OCI-LY1 (cell line): Measurements from ENCODE around the gene ATP4A.

Experiments
- H2AFZ ChIP-seq: fragments of 200-600 bp; sonication (generic), shearing (Covaris generic); 2 replicates; pipeline ENCODE4 v1.6.0; 2014; ENCODE audit warnings: antibody characterized with exemption, mild to moderate bottlenecking, low read length
- H3F3A ChIP-seq: fragments of 200-600 bp; sonication (generic), shearing (Covaris generic); 2 replicates; pipeline ENCODE4 v1.6.0; 2014; ENCODE audit warnings: mild to moderate bottlenecking, antibody characterized with exemption, low read length, moderate library complexity; ENCODE audit not compliant: insufficient read depth
- H3K27ac ChIP-seq: fragments of 200-600 bp; sonication (generic); 2 replicates; pipeline ENCODE4 v1.5.1; 2014; ENCODE audit warnings: low read length, mixed run types, mild to moderate bottlenecking, low read depth; ENCODE audit not compliant: poor library complexity, severe bottlenecking
- H3K27me3 ChIP-seq: fragments of 200-600 bp; sonication (generic); 2 replicates; pipeline ENCODE4 v1.6.0; 2014; ENCODE audit warnings: antibody characterized with exemption, mild to moderate bottlenecking, low read length, moderate library complexity; ENCODE audit not compliant: insufficient read depth
- H3K36me3 ChIP-seq: fragments of 200-600 bp; sonication (generic); 2 replicates; pipeline ENCODE4 v1.6.1; 2014; ENCODE audit warnings: mild to moderate bottlenecking, antibody characterized with exemption, low read length, moderate library complexity, mixed read lengths; ENCODE audit not compliant: insufficient read depth
- H3K4me1 ChIP-seq: fragments of 200-600 bp; sonication (generic); 2 replicates; pipeline ENCODE4 v1.5.1; 2014; ENCODE audit warnings: mild to moderate bottlenecking, low read length, moderate library complexity; ENCODE audit not compliant: insufficient read depth, severe bottlenecking
- H3K4me2 ChIP-seq: fragments of 200-600 bp; sonication (generic), shearing (Covaris generic); 2 replicates; pipeline ENCODE4 v1.6.1; 2014; ENCODE audit warnings: low read length
- H3K4me3 ChIP-seq: fragments of 200-600 bp; sonication (generic); 2 replicates; pipeline ENCODE4 v1.5.1; 2014; ENCODE audit warnings: low read length, low read depth, mild to moderate bottlenecking, mixed read lengths; ENCODE audit not compliant: poor library complexity, severe bottlenecking
- H3K79me2 ChIP-seq: fragments of 200-600 bp; shearing (Covaris generic); 2 replicates; pipeline ENCODE4 v1.6.1; 2016; ENCODE audit warnings: mixed run types, low read length, mixed read lengths; ENCODE audit not compliant: insufficient read depth
- H3K9ac ChIP-seq: fragments of 200-600 bp; sonication (generic), shearing (Covaris generic); 2 replicates; pipeline ENCODE4 v1.6.1; 2014; ENCODE audit warnings: mild to moderate bottlenecking, low read length, mixed read lengths
- H3K9me2 ChIP-seq: fragments of 200-600 bp; sonication (generic), shearing (Covaris generic); 2 replicates; pipeline ENCODE4 v1.6.1; 2014; ENCODE audit warnings: low read depth, mild to moderate bottlenecking, low read length, mixed read lengths
- H3K9me3 ChIP-seq: fragments of 200-600 bp; shearing (Covaris generic); 2 replicates; pipeline ENCODE4 v1.6.1; 2014; ENCODE audit warnings: low read length, mixed read lengths
- H4K20me1 ChIP-seq: fragments of 200-600 bp; sonication (generic), shearing (Covaris generic); 2 replicates; pipeline ENCODE4 v1.6.0; 2016; ENCODE audit warnings: mild to moderate bottlenecking, low read length; ENCODE audit not compliant: insufficient read depth
- CTCF ChIP-seq: fragments of 200-600 bp; sonication (generic), shearing (Covaris generic); IDR thresholded peaks from 2 replicates; pipeline ENCODE4 v1.5.1; 2017; ENCODE audit warnings: mild to moderate bottlenecking, antibody characterized with exemption, low read length, moderate library complexity, mixed read lengths
- EZH2 ChIP-seq: fragments of 200-600 bp; sonication (generic), shearing (Covaris generic); IDR thresholded peaks from 2 replicates; pipeline ENCODE4 v1.8.0; 2017; ENCODE audit warnings: borderline replicate concordance, mixed run types, mild to moderate bottlenecking, antibody characterized with exemption, low read length, moderate library complexity, mixed read lengths

The ATP4A gene

GRCh38 chr19:35563207-35563829 is at the start of gene ATP4A:
Gene ATP4A (minus strand): TSS chr19:35563658. CDS start chr19:35563629, 29 bp downstream.
- Histone ChIP-seq H3K9me3 (no peaks in the 10 kb centered on the region), H3K4me2 (no peak within 1 kb of the TSS), H3K4me3 (no peak within 1 kb of the TSS), H3K9me2 (no peaks in the 10 kb centered on the region), H3F3A (no peaks in the 10 kb centered on the region), H2AFZ (no peak within 1 kb of the TSS), H3K27me3 (no peaks in the 10 kb centered on the region; the same call in none of the 2 replicates), H3K79me2 (no peaks in the 10 kb centered on the region), H3K9ac (no peak within 1 kb of the TSS), H3K27ac (no peak within 1 kb of the TSS), H3K36me3 (no peaks in the 10 kb centered on the region), H4K20me1 (no peaks in the 10 kb centered on the region), H3K4me1 (peaks cover 6% of the 10 kb centered on the region)
- TF ChIP-seq EZH2 = no peak
- TF ChIP-seq CTCF = no peak

GRCh38 chr19:35612559-35613321 is 49.3 kb upstream of the ATP4A start, which contains the start of gene HAUS5:
Gene HAUS5 (plus strand): TSS chr19:35612735. CDS start chr19:35612795, 60 bp downstream.
- no peaks in the 10 kb centered on the region for H3K9me2 ChIP-seq
- TF ChIP-seq EZH2 = no peak
- no peak for TF ChIP-seq CTCF
- peak within 1 kb of the TSS; percentile 96 for H3K4me2 ChIP-seq
- peaks cover 20% of the 10 kb centered on the region for H3K36me3 ChIP-seq
- H3K9me3 ChIP-seq = no peaks in the 10 kb centered on the region
- H3F3A ChIP-seq = no peaks in the 10 kb centered on the region
- peaks cover 31% of the 10 kb centered on the region for H3K4me1 ChIP-seq
- H2AFZ ChIP-seq = peak within 1 kb of the TSS; percentile 16
- H3K27ac ChIP-seq = peak within 1 kb of the TSS; percentile 64
- H3K27me3 ChIP-seq = no peaks in the 10 kb centered on the region
- no peaks in the 10 kb centered on the region for H3K79me2 ChIP-seq
- peak within 1 kb of the TSS; percentile 93 for H3K9ac ChIP-seq
- no peaks in the 10 kb centered on the region for H4K20me1 ChIP-seq
- peak within 1 kb of the TSS; percentile 84 for H3K4me3 ChIP-seq

- peaks cover 31% of the 10 kb centered on the region for H3K4me1 ChIP-seq
- no peaks in the 10 kb centered on the region for H4K20me1 ChIP-seq
- H3K9me2 ChIP-seq = no peaks in the 10 kb centered on the region
- peaks cover 15% of the 10 kb centered on the region for H3K36me3 ChIP-seq
- peak overlapping the region; percentile 84 for H3K4me3 ChIP-seq
- H3K9ac ChIP-seq = peak overlapping the region; percentile 93
- no peaks in the 10 kb centered on the region for H3F3A ChIP-seq
- no peak overlapping the region for H3K27ac ChIP-seq
- H3K4me2 ChIP-seq = peak overlapping the region; percentile 96
- H3K9me3 ChIP-seq = peaks cover 3% of the 10 kb centered on the region; the same call in 1 of the 2 replicates
- H2AFZ ChIP-seq = peak overlapping the region; percentile 16
- TF ChIP-seq CTCF = no peak
- H3K27me3 ChIP-seq = no peaks in the 10 kb centered on the region
- H3K79me2 ChIP-seq = no peaks in the 10 kb centered on the region
These were observed 48.7 kb upstream of the ATP4A start for GRCh38 chr19:35612224-35612558.
